SK-N-SH (cell line): ENCODE results near the gene ZSWIM5.

Experiments
- CTCF ChIP-seq: fragments of 200-600 bp; sonication (generic); IDR thresholded peaks from 2 replicates; pipeline ENCODE4 v1.6.1; 2017; ENCODE audit warnings: antibody characterized with exemption, mild to moderate bottlenecking, moderate library complexity
- POLR2AphosphoS5 ChIP-seq: IDR thresholded peaks from 2 replicates; pipeline ENCODE4 v1.6.1; 2012; ENCODE audit warnings: low read depth, low read length
- TAF1 ChIP-seq: IDR thresholded peaks from 2 replicates; pipeline ENCODE4 v1.6.1; 2012; ENCODE audit warnings: low read depth, mild to moderate bottlenecking, low read length, moderate library complexity, borderline replicate concordance

DNA sequence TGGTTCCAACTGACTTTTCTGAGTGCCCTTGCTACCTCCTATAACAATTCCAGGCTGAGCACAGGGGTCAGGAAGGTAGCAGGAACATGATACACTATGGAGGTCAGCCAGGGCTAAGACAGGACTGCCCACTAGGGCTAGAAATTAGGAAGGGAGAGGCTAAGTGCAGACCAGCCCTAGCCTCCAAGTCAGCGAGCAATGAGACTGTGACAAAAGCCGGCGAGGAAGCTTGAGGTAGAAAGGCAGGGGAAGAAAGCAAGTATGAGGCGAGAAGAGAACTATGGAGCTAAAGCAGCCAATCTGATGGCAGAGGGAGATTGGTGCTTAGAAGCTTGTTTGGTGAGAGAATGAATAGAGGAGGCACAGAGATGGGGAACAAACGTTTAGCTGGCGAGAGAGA is 189.6 kb downstream of the ZSWIM5 start:
- TF ChIP-seq CTCF (no peak), POLR2AphosphoS5 (no peak), TAF1 (no peak)
